Activated CD4-positive, alpha-beta T cell treated with anti-CD3 and anti-CD28 coated beads for 48 hours (primary cell): ENCODE measurements around the gene RGS6.

Experiments
- DNase-seq: peaks from one replicate; pipeline ENCODE4 v3.0.0-alpha.2; 2020

The RGS6 gene

GRCh38 chr14:72599579-72600470, 667.6 kb downstream of the RGS6 start:
- DNase-seq, result no peak

GRCh38 chr14:72600551-72601330, 668.5 kb downstream of the RGS6 start:
- DNase-seq, result no peak

- DNase-seq, result no peak
Measured at GRCh38 chr14:72603639-72604038, 671.4 kb downstream of the RGS6 start.

- DNase-seq, result no peak
Measured at GRCh38 chr14:72604133-72604532, 671.9 kb downstream of the RGS6 start.

- DNase-seq, result no peak
Measured at GRCh38 chr14:72605096-72605920, 673.1 kb downstream of the RGS6 start.

GRCh38 chr14:72605921-72606220, 673.6 kb downstream of the RGS6 start:
- no peak for DNase-seq

- DNase-seq, result no peak
Measured at GRCh38 chr14:72606879-72607278, 674.6 kb downstream of the RGS6 start.

- DNase-seq, result no peak
Measured at GRCh38 chr14:72607386-72608130, 675.3 kb downstream of the RGS6 start.

- no peak for DNase-seq
Measured at GRCh38 chr14:72608391-72609204, 676.4 kb downstream of the RGS6 start.

- no peak for DNase-seq
Measured at GRCh38 chr14:72609205-72609916, 677.1 kb downstream of the RGS6 start.

- no peak for DNase-seq
Measured at GRCh38 chr14:72610096-72610830, 678.0 kb downstream of the RGS6 start.

GRCh38 chr14:72610831-72611200, 678.6 kb downstream of the RGS6 start:
- DNase-seq, result no peak

- DNase-seq, result no peak
Measured at GRCh38 chr14:72611506-72611905, 679.3 kb downstream of the RGS6 start.

GRCh38 chr14:72612041-72612440, 679.8 kb downstream of the RGS6 start:
- no peak for DNase-seq

- DNase-seq, result no peak
Measured at GRCh38 chr14:72613231-72613974, 681.2 kb downstream of the RGS6 start.

- DNase-seq, result no peak
Measured at GRCh38 chr14:72613975-72614319, 681.7 kb downstream of the RGS6 start.

GRCh38 chr14:72614365-72614764, 682.1 kb downstream of the RGS6 start:
- no peak for DNase-seq

- DNase-seq, result no peak
Measured at GRCh38 chr14:72614891-72615415, 682.7 kb downstream of the RGS6 start.

- DNase-seq, result no peak
Measured at GRCh38 chr14:72615451-72616121, 683.4 kb downstream of the RGS6 start.
